Activated CD8-positive, alpha-beta memory T cell treated with anti-CD3 and anti-CD28 coated beads for 36 hours (primary cell): ENCODE results near the gene MDFIC. TPM values are rescaled to one million over a fixed set of nuclear protein-coding genes. Genes with fewer than 3 reads are reported as not detected.

Source experiments
- CTCF ChIA-PET: fragments of 350-600 bp; sonication (Branson Sonifier 250); formaldehyde crosslinking; loops from one replicate; lab custom pipeline; 2021; ENCODE audit warnings: antibody characterized with exemption; lab: Charles Lee
- POLR2A ChIA-PET: fragments of 350-600 bp; sonication (Branson Sonifier 250); formaldehyde crosslinking; loops from one replicate; lab custom pipeline; 2021; ENCODE audit warnings: antibody characterized with exemption; lab: Charles Lee
- total RNA-seq, 2 experiments: library from RNA; stranded (reverse); gene quantifications; one replicate each; pipeline ENCODE4 v1.2.3, GENCODE V29; 2021

MDFIC gene
- total RNA-seq, 2 experiments from 2014 or later: 107 to 113 TPM

GRCh38 chr7:115014794-115015193 is 92.9 kb downstream of the MDFIC start:
- ChIA-PET POLR2A (no interaction called here), CTCF (no interaction called here)

GRCh38 chr7:115015619-115016018 is 93.7 kb downstream of the MDFIC start:
- CTCF ChIA-PET: no interaction called here
- POLR2A ChIA-PET: no interaction called here

- CTCF ChIA-PET: no interaction called here
- POLR2A ChIA-PET: no interaction called here
Measured at GRCh38 chr7:115019882-115020605, 98.2 kb downstream of the MDFIC start.

DNA sequence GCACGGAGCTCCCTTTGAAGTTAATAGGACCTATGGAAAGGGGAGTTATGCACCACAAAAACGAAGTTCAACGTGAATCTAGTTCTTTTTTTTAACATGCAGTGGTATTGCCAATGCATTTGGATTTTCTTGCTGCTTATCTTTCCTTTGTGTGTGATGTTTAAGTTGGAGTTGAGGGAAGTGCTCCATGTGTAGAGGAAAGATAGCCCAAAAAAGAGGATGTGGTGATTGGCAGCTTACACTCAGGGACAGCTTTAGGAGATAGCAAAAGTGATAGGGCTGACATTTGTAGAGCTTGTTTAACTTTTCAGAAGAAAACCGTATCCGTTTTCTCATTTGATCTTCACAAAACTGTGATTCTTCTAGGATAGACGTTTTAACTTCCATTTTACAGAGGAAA is 101.3 kb downstream of the MDFIC start:
- POLR2A ChIA-PET: no interaction called here
- CTCF ChIA-PET: no interaction called here

DNA sequence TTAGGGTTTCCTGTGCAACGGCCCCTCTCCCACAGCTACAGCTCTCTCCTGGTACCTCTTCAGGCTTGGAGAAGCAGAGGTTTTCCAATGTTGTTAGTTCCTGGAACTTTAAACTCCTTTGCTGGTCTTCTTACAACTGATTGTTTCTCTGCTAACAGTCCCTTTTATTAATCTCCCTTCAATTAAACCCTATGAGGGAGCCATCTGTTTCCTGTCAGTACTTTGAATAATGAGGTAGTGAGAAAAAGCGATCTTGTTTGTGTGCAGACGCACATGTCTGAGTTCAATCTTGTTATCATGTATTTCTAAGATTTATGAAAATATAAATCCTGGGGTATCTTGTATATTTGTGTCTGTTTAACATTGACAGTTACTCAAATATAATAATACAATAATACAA is 102.4 kb downstream of the MDFIC start:
- ChIA-PET POLR2A (no interaction called here), CTCF (no interaction called here)

DNA sequence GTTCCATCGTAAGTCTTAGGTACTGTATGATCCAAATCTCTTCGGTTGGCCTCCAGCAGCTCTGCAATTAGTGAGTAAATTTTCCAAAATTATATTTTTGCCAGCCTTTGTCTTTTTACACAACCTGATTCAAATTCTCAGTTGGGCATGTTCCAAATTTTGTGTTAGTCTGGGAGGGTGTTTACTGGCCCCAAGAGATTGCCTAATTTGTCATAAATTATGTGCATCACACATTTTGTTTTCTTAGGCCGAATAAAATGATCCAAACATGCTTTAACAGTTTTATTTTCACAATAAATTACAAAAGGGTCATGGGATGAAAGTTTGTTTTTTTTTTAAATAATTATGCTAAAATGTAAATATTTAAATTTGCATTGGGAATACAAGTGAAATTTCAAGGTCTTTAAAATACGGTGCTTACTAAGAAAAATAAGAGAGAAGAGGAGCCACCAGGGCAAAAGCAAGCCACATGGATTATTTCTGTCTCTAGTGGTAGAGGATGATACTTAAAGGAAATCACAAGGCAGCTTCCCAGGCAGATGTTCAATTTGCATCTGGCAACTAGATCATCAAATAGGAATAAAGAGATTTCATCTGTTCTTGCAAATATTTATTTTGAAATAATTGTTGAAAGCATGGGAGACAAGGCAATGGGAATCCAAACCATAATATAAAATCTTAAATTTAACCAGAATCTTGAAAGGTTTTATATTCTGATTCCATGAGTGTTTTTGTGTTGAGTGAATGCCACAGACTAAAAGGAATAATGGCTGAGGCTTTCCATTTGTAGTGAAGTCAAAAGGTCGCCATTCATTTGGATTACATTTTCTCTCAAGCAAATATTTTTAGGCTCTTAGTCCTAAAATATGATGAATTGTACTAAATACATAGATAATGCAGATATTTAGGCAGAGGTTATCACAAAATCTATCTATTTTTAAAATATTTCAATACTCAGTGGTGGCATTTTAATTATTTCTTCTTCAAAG is 111.1 kb downstream of the MDFIC start:
- POLR2A ChIA-PET: no interaction called here
- CTCF ChIA-PET: no interaction called here

DNA sequence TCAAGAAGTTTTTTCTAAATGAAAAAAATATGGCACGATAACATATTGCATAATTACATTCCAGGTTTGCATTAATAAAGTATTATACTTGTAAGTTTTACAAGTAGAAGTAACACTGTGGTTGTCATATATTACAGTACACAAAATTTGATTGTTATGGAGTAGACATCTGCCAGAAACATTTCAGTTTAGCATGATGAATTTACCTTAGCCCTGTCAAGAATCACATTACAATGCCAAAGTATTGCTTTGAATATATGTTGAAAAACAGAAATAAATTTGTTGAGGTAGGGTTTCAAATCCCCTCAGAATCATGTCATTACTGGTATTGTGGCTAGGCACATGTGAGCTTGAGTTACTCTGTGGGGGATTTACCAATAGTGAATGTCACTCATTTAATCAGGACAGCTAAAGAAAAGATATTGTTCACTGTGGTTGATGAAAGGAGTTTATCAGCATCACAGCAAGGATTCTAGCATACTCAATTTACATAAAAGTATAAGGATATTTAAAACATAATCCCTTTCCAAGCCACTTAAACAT is 112.1 kb downstream of the MDFIC start:
- ChIA-PET POLR2A (no interaction called here), CTCF (no interaction called here)

DNA sequence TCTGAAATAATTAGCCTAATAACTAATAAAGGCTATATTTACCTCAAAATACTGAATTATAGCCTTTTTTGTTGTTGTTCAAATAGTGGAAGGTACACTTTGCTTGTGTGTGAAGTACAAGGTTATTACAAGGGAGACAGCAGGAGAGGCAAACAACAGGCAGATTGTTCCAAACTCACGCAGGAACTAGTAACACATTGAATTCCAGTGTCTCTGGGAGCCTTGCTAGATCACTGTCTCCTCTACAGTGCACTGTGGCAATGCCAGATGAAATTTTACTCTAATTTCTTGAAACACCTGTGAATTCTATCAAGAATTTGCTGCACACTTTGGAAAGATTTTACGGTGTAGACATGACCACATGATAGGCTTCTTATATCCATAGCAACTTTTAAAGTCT is 112.6 kb downstream of the MDFIC start:
- POLR2A ChIA-PET: no interaction called here
- CTCF ChIA-PET: no interaction called here

DNA sequence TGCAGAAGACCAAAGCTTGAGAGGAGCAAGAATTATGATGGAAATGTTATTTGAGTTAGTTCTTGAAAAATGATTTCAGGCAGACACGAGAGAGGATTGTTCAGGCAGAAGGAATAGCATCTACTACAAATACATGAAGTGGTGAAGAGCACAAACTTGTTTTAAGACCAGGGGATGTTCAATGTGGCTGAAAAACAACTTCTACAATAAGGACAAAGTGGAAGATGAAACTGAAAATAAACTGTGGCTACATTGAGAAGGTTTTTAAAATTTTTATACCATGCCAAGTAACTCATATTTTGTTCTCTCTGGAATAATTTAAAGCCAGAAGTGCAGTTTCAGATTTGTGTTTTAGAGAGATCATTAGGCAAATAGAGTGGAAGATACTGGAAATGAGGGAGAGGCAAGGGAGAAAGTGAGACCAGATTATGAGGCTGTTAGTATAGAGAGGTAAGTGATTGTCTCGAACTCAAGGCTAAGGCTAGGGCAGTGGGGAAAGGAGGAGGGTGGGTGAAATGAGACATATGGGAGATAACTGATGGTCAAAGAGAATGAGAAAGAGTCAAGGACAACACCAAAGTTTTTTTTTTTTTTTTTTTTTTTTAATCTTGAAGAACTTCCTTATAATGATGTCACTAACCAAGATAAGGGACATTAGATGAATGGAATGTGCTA is 115.4 kb downstream of the MDFIC start:
- ChIA-PET POLR2A (no interaction called here), CTCF (interaction anchor here (0.7 kb wide), 1 partner anchor 173 kb away, joined by 4 read pairs; no protein-coding TSS in a partner anchor)

- CTCF ChIA-PET: interaction anchor here (0.7 kb wide), 1 partner anchor 174 kb away, joined by 4 read pairs; no protein-coding TSS in a partner anchor
- POLR2A ChIA-PET: no interaction called here
Measured at GRCh38 chr7:115038158-115038557, 116.3 kb downstream of the MDFIC start.

GRCh38 chr7:115040057-115040456 is 118.2 kb downstream of the MDFIC start:
- ChIA-PET CTCF (no interaction called here), POLR2A (no interaction called here)

GRCh38 chr7:115040495-115040894 is 118.6 kb downstream of the MDFIC start:
- ChIA-PET POLR2A (no interaction called here), CTCF (interaction anchor here (0.6 kb wide), 1 partner anchor 52 kb away, joined by 3 read pairs; no protein-coding TSS in a partner anchor)

GRCh38 chr7:115042596-115042995 is 120.7 kb downstream of the MDFIC start:
- CTCF ChIA-PET: no interaction called here
- POLR2A ChIA-PET: no interaction called here

DNA sequence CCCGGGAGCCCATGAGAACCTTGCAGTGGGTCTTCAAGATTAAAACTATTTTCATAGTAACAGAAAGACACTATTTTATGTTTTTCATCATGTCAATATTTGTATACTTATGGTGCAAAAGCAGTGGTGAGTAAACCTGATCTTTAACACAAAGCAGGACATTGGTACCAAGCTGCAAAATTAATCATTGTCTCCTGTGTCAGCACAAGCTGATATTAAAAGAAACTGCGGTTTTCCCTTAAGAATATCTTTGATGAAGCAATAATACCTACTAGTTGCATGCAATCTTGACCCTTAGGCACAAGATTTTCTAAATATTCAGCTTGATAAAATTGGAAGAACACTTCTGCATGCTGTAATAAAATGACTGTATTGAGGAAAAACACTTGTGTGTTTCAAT is 121.7 kb downstream of the MDFIC start:
- ChIA-PET CTCF (no interaction called here), POLR2A (no interaction called here)

DNA sequence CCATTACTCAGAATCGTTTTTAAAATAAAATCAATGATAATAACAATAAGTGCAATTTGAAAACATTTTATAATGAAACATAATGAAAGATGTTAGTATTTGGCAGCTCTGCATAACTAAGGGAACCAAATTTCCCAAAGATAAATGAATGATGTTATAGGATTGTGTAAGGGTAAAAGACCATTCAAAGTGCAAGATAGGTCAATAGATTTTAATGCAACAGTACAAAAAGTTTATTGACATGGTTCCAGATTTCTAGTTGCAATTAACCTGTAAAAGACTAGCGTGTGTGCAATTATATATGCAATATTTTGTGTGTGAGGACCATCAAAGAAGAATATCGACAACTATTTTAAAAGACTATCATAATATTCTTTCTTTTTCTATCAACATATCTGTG is 122.3 kb downstream of the MDFIC start:
- CTCF ChIA-PET: no interaction called here
- POLR2A ChIA-PET: no interaction called here

DNA sequence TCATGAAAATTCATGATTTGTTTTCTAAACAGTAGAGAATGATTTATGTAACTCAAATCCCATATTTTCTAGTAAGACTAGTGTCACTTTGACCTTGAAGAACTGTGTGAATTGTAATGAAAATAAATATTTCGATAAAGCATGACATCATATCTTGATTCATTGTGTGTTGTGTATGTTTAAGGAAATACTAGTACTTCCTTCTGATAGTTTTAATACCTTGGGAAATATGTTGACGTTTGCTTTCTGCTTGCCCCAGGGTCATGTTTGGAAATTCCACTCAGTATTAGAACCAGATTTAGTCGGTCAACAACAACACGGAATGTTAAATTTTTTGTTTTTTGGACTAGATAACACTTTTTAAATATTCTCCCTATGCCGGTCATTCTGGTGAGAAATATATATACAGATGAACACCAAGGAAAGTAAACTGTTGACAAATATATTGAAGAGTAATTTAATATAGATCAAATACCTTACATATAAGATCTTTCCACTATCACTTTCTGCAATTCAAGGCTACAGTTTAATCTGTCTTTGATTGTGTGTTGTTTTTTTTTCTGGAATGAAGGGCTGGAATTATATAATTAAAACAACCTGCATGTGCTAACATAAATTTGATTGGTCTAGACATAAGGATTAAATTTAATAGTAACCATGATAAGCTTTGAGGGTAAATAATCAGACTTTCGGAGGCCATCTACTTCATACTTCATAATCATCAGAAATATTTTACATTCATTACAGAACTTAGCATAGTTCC is 126.2 kb downstream of the MDFIC start:
- POLR2A ChIA-PET: no interaction called here
- CTCF ChIA-PET: no interaction called here

DNA sequence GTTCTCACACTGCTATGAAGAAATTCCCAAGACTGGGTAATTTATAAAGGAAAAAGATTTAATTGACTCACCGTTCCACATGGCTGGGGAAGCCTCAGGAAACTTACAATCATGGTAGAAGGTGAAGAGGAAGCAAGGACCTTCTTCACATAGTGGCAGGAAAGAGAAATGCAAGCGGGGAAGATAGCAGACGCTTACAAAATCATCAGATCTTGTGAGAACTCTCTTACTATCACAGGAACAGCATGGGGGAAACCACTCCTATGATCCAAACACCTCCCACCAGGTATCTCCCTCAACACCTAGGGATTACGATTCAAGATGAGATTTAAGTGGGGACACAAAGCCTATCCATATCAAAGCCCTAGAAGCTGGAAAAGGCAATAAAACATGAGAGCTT is 130.8 kb downstream of the MDFIC start:
- CTCF ChIA-PET: no interaction called here
- POLR2A ChIA-PET: no interaction called here

DNA sequence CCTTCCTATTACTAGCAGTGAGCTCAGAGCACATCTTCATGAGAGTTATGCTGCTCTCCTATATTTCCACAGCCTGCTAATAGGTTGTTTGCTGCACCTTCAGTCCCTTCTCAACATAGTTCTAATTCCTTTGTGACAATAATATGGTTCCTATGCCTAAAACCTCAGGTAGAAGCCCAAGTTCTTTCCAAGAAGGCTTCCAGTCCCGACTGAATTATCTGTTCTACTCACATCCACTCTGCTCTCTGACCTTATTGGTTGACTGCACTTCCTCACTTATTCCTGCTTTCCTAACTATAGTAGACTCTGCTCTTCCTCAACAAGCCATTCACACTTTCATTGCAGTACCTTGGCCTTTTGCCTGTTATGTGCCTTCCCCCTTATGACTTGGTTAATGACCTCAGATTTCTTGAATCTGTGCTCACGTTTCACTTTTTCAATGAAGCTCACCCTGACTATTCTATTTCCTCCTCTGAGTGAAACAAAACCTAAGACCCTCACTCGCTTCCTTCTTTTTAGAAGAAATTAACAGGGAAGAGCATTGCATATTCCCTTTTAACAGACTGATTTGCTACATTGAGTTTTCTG is 132.7 kb downstream of the MDFIC start:
- POLR2A ChIA-PET: no interaction called here
- CTCF ChIA-PET: no interaction called here

GRCh38 chr7:115056019-115056418 is 134.1 kb downstream of the MDFIC start:
- ChIA-PET CTCF (no interaction called here), POLR2A (no interaction called here)
